Neural cell (in vitro differentiated cells): ENCODE results near the gene CSGALNACT2. TPM values are rescaled to one million over a fixed set of nuclear protein-coding genes. Genes with fewer than 3 reads are reported as not detected.

ENCODE experiments used
- H2AFZ ChIP-seq: fragments of 200-600, 300-800 bp; sonication (generic), shearing (Covaris generic); 2 replicates; pipeline ENCODE4 v1.6.0; 2014; ENCODE audit warnings: low read depth, mild to moderate bottlenecking, antibody characterized with exemption, low read length, moderate library complexity
- H3F3A ChIP-seq: fragments of 200-600 bp; shearing (Covaris generic); 2 replicates; pipeline ENCODE4 v1.6.1; 2016; ENCODE audit warnings: mild to moderate bottlenecking, moderate library complexity, mixed read lengths, antibody characterized with exemption, low read length; ENCODE audit not compliant: insufficient read depth, poor library complexity, severe bottlenecking
- H3K27ac ChIP-seq: fragments of 200-600, 300-800 bp; sonication (generic), shearing (Covaris generic); 2 replicates; pipeline ENCODE4 v1.5.1; 2014; ENCODE audit warnings: mild to moderate bottlenecking, low read length, moderate library complexity
- H3K27me3 ChIP-seq: fragments of 300-800, 200-600 bp; sonication (generic), shearing (Covaris generic); 2 replicates; pipeline ENCODE4 v1.6.0; 2014; ENCODE audit warnings: mild to moderate bottlenecking, low read depth, low read length, moderate library complexity; ENCODE audit not compliant: insufficient read depth
- H3K36me3 ChIP-seq: fragments of 300-800, 200-600 bp; sonication (generic), shearing (Covaris generic); 2 replicates; pipeline ENCODE4 v1.5.1; 2014; ENCODE audit warnings: mild to moderate bottlenecking, antibody characterized with exemption, low read length, moderate library complexity; ENCODE audit not compliant: insufficient read depth
- H3K4me2 ChIP-seq: fragments of 300-800, 200-600 bp; sonication (generic), shearing (Covaris generic); 2 replicates; pipeline ENCODE4 v1.6.0; 2014; ENCODE audit warnings: mild to moderate bottlenecking, low read length
- H3K4me3 ChIP-seq: fragments of 300-800, 200-600 bp; sonication (generic), shearing (Covaris generic); 2 replicates; pipeline ENCODE4 v1.5.1; 2014; ENCODE audit warnings: mild to moderate bottlenecking, low read length, moderate library complexity
- H3K79me2 ChIP-seq: fragments of 200-600 bp; shearing (Covaris generic); replicated peaks from 2 replicates; pipeline ENCODE4 v1.6.0; 2014; ENCODE audit warnings: mild to moderate bottlenecking, low read length, moderate library complexity; ENCODE audit not compliant: insufficient read depth
- H3K9ac ChIP-seq: fragments of 300-800, 200-600 bp; sonication (generic), shearing (Covaris generic); 2 replicates; pipeline ENCODE4 v1.6.1; 2016; ENCODE audit warnings: mild to moderate bottlenecking, low read length, mixed read lengths
- H3K9me2 ChIP-seq: fragments of 200-600 bp; shearing (Covaris generic); 2 replicates; pipeline ENCODE4 v1.6.1; 2016; ENCODE audit warnings: mild to moderate bottlenecking, low read length, mixed read lengths; ENCODE audit not compliant: insufficient read depth
- H3K9me3 ChIP-seq: fragments of 200-600, 300-800 bp; sonication (generic), shearing (Covaris generic); 2 replicates; pipeline ENCODE4 v1.6.1; 2016; ENCODE audit warnings: mild to moderate bottlenecking, mixed run types, low read length, moderate library complexity, mixed read lengths
- H4K20me1 ChIP-seq: fragments of 200-600 bp; shearing (Covaris generic); 2 replicates; pipeline ENCODE4 v1.6.1; 2016; ENCODE audit warnings: mild to moderate bottlenecking, mixed run types; ENCODE audit not compliant: insufficient read depth
- CTCF ChIP-seq: fragments of 450-650 bp; IDR thresholded peaks from 2 replicates; pipeline ENCODE4 v1.5.1; 2014; ENCODE audit warnings: antibody characterized with exemption, mild to moderate bottlenecking, moderate library complexity; ENCODE audit not compliant: poor library complexity, severe bottlenecking
- EP300 ChIP-seq: fragments of 450-650 bp; conservative IDR thresholded peaks from 2 replicates; pipeline ENCODE4 v1.6.1; 2014; ENCODE audit warnings: antibody characterized with exemption, mild to moderate bottlenecking, moderate library complexity; ENCODE audit not compliant: poor library complexity, severe bottlenecking
- EZH2 ChIP-seq: fragments of 200-600, 300-800 bp; shearing (Covaris generic), sonication (generic); IDR thresholded peaks from 2 replicates; pipeline ENCODE4 v1.6.1; 2014; ENCODE audit warnings: antibody characterized with exemption, low read length, borderline replicate concordance, mild to moderate bottlenecking; ENCODE audit not compliant: insufficient read depth, poor library complexity, severe bottlenecking
- MXI1 ChIP-seq: fragments of 450-650 bp; conservative IDR thresholded peaks from 2 replicates; pipeline ENCODE4 v1.6.1; 2014; ENCODE audit warnings: antibody characterized with exemption, mild to moderate bottlenecking; ENCODE audit not compliant: poor library complexity, severe bottlenecking
- POLR2AphosphoS5 ChIP-seq: IDR thresholded peaks from 2 replicates; pipeline ENCODE4 v1.6.1; 2012
- RAD21 ChIP-seq: fragments of 450-650 bp; conservative IDR thresholded peaks from 2 replicates; pipeline ENCODE4 v1.6.1; 2014; ENCODE audit warnings: antibody characterized with exemption, mild to moderate bottlenecking, moderate library complexity
- REST ChIP-seq: IDR thresholded peaks from 2 replicates; pipeline ENCODE4 v1.6.1; 2012; ENCODE audit warnings: borderline replicate concordance
- SMC3 ChIP-seq: fragments of 450-650 bp; conservative IDR thresholded peaks from 2 replicates; pipeline ENCODE4 v1.6.1; 2014; ENCODE audit warnings: antibody characterized with exemption, mild to moderate bottlenecking, moderate library complexity; ENCODE audit not compliant: poor library complexity
- TAF1 ChIP-seq: IDR thresholded peaks from 2 replicates; pipeline ENCODE4 v1.6.1; 2012; ENCODE audit warnings: low read depth
- polyA plus RNA-seq: library from polyadenylated mRNA; depleted of rRNA; stranded (reverse); fragments of >200 nt; gene quantifications from 2 replicates; pipeline ENCODE4 v1.2.3, GENCODE V29; 2014

CSGALNACT2 gene
- polyA plus RNA-seq, 1 donor from 2014 or later: 20.7 TPM

GRCh38 chr10:43135656-43136055, 2.6 kb upstream of the CSGALNACT2 start:
- peaks cover 27% of the 10 kb centered on the region for H3K79me2 ChIP-seq
- H3K9me2 ChIP-seq: no peaks in the 10 kb centered on the region
- H3K27ac ChIP-seq: no peak overlapping the region
- no peaks in the 10 kb centered on the region for H4K20me1 ChIP-seq
- no peaks in the 10 kb centered on the region for H3K9me3 ChIP-seq
- H3K36me3 ChIP-seq: no peaks in the 10 kb centered on the region
- H3K27me3 ChIP-seq: no peaks in the 10 kb centered on the region
- H3F3A ChIP-seq: no peaks in the 10 kb centered on the region
- no peak overlapping the region for H3K9ac ChIP-seq
- no peak overlapping the region for H3K4me3 ChIP-seq
- H3K4me2 ChIP-seq: no peak overlapping the region
- H2AFZ ChIP-seq: no peak overlapping the region
- TF ChIP-seq RAD21: no peak
- TF ChIP-seq CTCF: no peak
- TF ChIP-seq POLR2AphosphoS5: no peak
- no peak for TF ChIP-seq SMC3
- TF ChIP-seq EZH2: no peak
- no peak for TF ChIP-seq EP300
- no peak for TF ChIP-seq REST
- TF ChIP-seq MXI1: no peak
- TF ChIP-seq TAF1: no peak

GRCh38 chr10:43136432-43136831, 1.8 kb upstream of the CSGALNACT2 start:
- Histone ChIP-seq H2AFZ (no peak overlapping the region), H3K27me3 (no peaks in the 10 kb centered on the region), H4K20me1 (no peaks in the 10 kb centered on the region), H3K27ac (no peak overlapping the region), H3K9ac (no peak overlapping the region), H3K4me3 (peak overlapping the region; percentile 87), H3K4me2 (peak overlapping the region; percentile 76), H3K9me3 (no peaks in the 10 kb centered on the region), H3F3A (no peaks in the 10 kb centered on the region), H3K36me3 (no peaks in the 10 kb centered on the region), H3K9me2 (no peaks in the 10 kb centered on the region), H3K79me2 (peaks cover 35% of the 10 kb centered on the region)
- TF ChIP-seq SMC3 (no peak), EP300 (no peak), POLR2AphosphoS5 (no peak)
